ENCODE results near the gene GALNT13.

GALNT13 gene

GRCh38 chr2:154457286-154457685, 585.6 kb downstream of the GALNT13 start:
- no peak overlapping the region for H3K27ac ChIP-seq (replicated peaks; ENCODE audit: low read length)
- no peak overlapping the region for H2BK15ac ChIP-seq (ENCODE audit: low read length)
- no peak overlapping the region for H3K4me2 ChIP-seq (ENCODE audit: insufficient read depth, low read length, poor library complexity, severe bottlenecking)
- H3K4ac ChIP-seq (ENCODE audit: low read length), result no peak overlapping the region
- H3K4me1 ChIP-seq (ENCODE audit: control insufficient read depth in 2 of 2, insufficient read depth in 1 of 2, low read depth in 1 of 2, low read length in 2 of 2), result no peaks in the 10 kb centered on the region
- no CpG with 5 or more reads among the region's 2 CpGs for WGBS, 2 donors (ENCODE audit: extremely low coverage in 2 of 2, insufficient read length in 2 of 2, insufficient replicate concordance in 1 of 2)
- H3K9me3 ChIP-seq (replicated peaks in 1 of 2; ENCODE audit: control insufficient read depth in 2 of 2, insufficient read depth in 1 of 2, low read depth in 1 of 2, low read length in 2 of 2), result no peaks in the 10 kb centered on the region
- no peak overlapping the region for H4K8ac ChIP-seq (ENCODE audit: low read depth, low read length)
- H3K27me3 ChIP-seq (ENCODE audit: control insufficient read depth in 3 of 3, insufficient read depth in 3 of 3, low read depth in 1 of 3, low read length in 3 of 3), result no peaks in the 10 kb centered on the region
- no peak for DNase-seq (ENCODE audit: low spot score)
- no peaks in the 10 kb centered on the region for H3K36me3 ChIP-seq (replicated peaks in 1 of 2; ENCODE audit: control insufficient read depth in 2 of 2, insufficient read depth in 2 of 2, low read length in 2 of 2)
- no peak overlapping the region for H3K9ac ChIP-seq (ENCODE audit: low read depth, low read length, poor library complexity)
- no peak overlapping the region for H2AFZ ChIP-seq (ENCODE audit: low read length)
- H2BK120ac ChIP-seq (ENCODE audit: low read depth, low read length), result no peak overlapping the region
- no peak overlapping the region for H3K4me3 ChIP-seq (ENCODE audit: low read length in 2 of 2)
- no peak overlapping the region for H2BK5ac ChIP-seq (ENCODE audit: low read length)
- H3K79me1 ChIP-seq (ENCODE audit: low read depth, low read length), result no peaks in the 10 kb centered on the region
- H4K91ac ChIP-seq (ENCODE audit: low read depth, low read length, poor library complexity), result no peak overlapping the region
- H3K23ac ChIP-seq (ENCODE audit: low read depth, low read length, poor library complexity), result no peak overlapping the region
- H3K14ac ChIP-seq (ENCODE audit: low read length), result no peak overlapping the region
- H3K18ac ChIP-seq (ENCODE audit: low read length), result no peak overlapping the region
- no peak overlapping the region for H2AK5ac ChIP-seq (ENCODE audit: low read depth, low read length)
- no peak overlapping the region for H2BK12ac ChIP-seq (ENCODE audit: low read length)

GRCh38 chr2:154459286-154459685, 587.6 kb downstream of the GALNT13 start:
- Histone ChIP-seq H3K9ac (ENCODE audit: low read depth, low read length, poor library complexity) (no peak overlapping the region), H2BK5ac (ENCODE audit: low read length) (no peak overlapping the region), H2BK15ac (ENCODE audit: low read length) (no peak overlapping the region), H3K4me3 (ENCODE audit: low read length in 2 of 2) (no peak overlapping the region), H3K4me1 (ENCODE audit: control insufficient read depth in 2 of 2, insufficient read depth in 1 of 2, low read depth in 1 of 2, low read length in 2 of 2) (no peaks in the 10 kb centered on the region), H3K18ac (ENCODE audit: low read length) (no peak overlapping the region), H4K8ac (ENCODE audit: low read depth, low read length) (no peak overlapping the region), H3K9me3 (replicated peaks in 1 of 2; ENCODE audit: control insufficient read depth in 2 of 2, insufficient read depth in 1 of 2, low read depth in 1 of 2, low read length in 2 of 2) (no peaks in the 10 kb centered on the region), H3K79me1 (ENCODE audit: low read depth, low read length) (no peaks in the 10 kb centered on the region), H2BK12ac (ENCODE audit: low read length) (no peak overlapping the region), H3K23ac (ENCODE audit: low read depth, low read length, poor library complexity) (no peak overlapping the region), H3K36me3 (replicated peaks in 1 of 2; ENCODE audit: control insufficient read depth in 2 of 2, insufficient read depth in 2 of 2, low read length in 2 of 2) (no peaks in the 10 kb centered on the region), H3K27ac (replicated peaks; ENCODE audit: low read length) (no peak overlapping the region), H3K27me3 (ENCODE audit: control insufficient read depth in 3 of 3, insufficient read depth in 3 of 3, low read depth in 1 of 3, low read length in 3 of 3) (no peaks in the 10 kb centered on the region), H3K4ac (ENCODE audit: low read length) (no peak overlapping the region), H2AFZ (ENCODE audit: low read length) (no peak overlapping the region), H2BK120ac (ENCODE audit: low read depth, low read length) (no peak overlapping the region), H3K14ac (ENCODE audit: low read length) (no peak overlapping the region), H3K4me2 (ENCODE audit: insufficient read depth, low read length, poor library complexity, severe bottlenecking) (no peak overlapping the region), H4K91ac (ENCODE audit: low read depth, low read length, poor library complexity) (no peak overlapping the region), H2AK5ac (ENCODE audit: low read depth, low read length) (no peak overlapping the region)
- DNase-seq (ENCODE audit: low spot score), result no peak

GRCh38 chr2:154462634-154463033, 590.9 kb downstream of the GALNT13 start:
- Histone ChIP-seq H4K91ac (ENCODE audit: low read depth, low read length, poor library complexity) (no peak overlapping the region), H3K27ac (replicated peaks; ENCODE audit: low read length) (no peak overlapping the region), H3K23ac (ENCODE audit: low read depth, low read length, poor library complexity) (no peak overlapping the region), H3K4ac (ENCODE audit: low read length) (no peak overlapping the region), H3K14ac (ENCODE audit: low read length) (no peak overlapping the region), H3K4me1 (ENCODE audit: control insufficient read depth in 2 of 2, insufficient read depth in 1 of 2, low read depth in 1 of 2, low read length in 2 of 2) (no peaks in the 10 kb centered on the region), H3K18ac (ENCODE audit: low read length) (no peak overlapping the region), H2AK5ac (ENCODE audit: low read depth, low read length) (no peak overlapping the region), H3K4me2 (ENCODE audit: insufficient read depth, low read length, poor library complexity, severe bottlenecking) (no peak overlapping the region), H3K27me3 (ENCODE audit: control insufficient read depth in 3 of 3, insufficient read depth in 3 of 3, low read depth in 1 of 3, low read length in 3 of 3) (no peaks in the 10 kb centered on the region), H2BK5ac (ENCODE audit: low read length) (no peak overlapping the region), H2AFZ (ENCODE audit: low read length) (no peak overlapping the region), H3K9ac (ENCODE audit: low read depth, low read length, poor library complexity) (no peak overlapping the region), H4K8ac (ENCODE audit: low read depth, low read length) (no peak overlapping the region), H3K4me3 (ENCODE audit: low read length in 2 of 2) (no peak overlapping the region), H3K79me1 (ENCODE audit: low read depth, low read length) (no peaks in the 10 kb centered on the region), H2BK120ac (ENCODE audit: low read depth, low read length) (no peak overlapping the region), H3K36me3 (replicated peaks in 1 of 2; ENCODE audit: control insufficient read depth in 2 of 2, insufficient read depth in 2 of 2, low read length in 2 of 2) (no peaks in the 10 kb centered on the region), H3K9me3 (replicated peaks in 1 of 2; ENCODE audit: control insufficient read depth in 2 of 2, insufficient read depth in 1 of 2, low read depth in 1 of 2, low read length in 2 of 2) (no peaks in the 10 kb centered on the region), H2BK12ac (ENCODE audit: low read length) (no peak overlapping the region), H2BK15ac (ENCODE audit: low read length) (no peak overlapping the region)
- no peak for DNase-seq (ENCODE audit: low spot score)
- WGBS, 2 donors (ENCODE audit: extremely low coverage in 2 of 2, insufficient read length in 2 of 2, insufficient replicate concordance in 1 of 2), result no CpG with 5 or more reads among the region's 5 CpGs

GRCh38 chr2:154466226-154466625, 594.5 kb downstream of the GALNT13 start:
- H2BK5ac ChIP-seq (ENCODE audit: low read length), result no peak overlapping the region
- no peak overlapping the region for H3K18ac ChIP-seq (ENCODE audit: low read length)
- DNase-seq (ENCODE audit: low spot score), result no peak
- H2BK15ac ChIP-seq (ENCODE audit: low read length), result no peak overlapping the region
- H4K91ac ChIP-seq (ENCODE audit: low read depth, low read length, poor library complexity), result no peak overlapping the region
- H3K4ac ChIP-seq (ENCODE audit: low read length), result no peak overlapping the region
- no peak overlapping the region for H2AFZ ChIP-seq (ENCODE audit: low read length)
- no peak overlapping the region for H3K9ac ChIP-seq (ENCODE audit: low read depth, low read length, poor library complexity)
- no peak overlapping the region for H4K8ac ChIP-seq (ENCODE audit: low read depth, low read length)
- H3K4me1 ChIP-seq (ENCODE audit: control insufficient read depth in 2 of 2, insufficient read depth in 1 of 2, low read depth in 1 of 2, low read length in 2 of 2), result no peaks in the 10 kb centered on the region
- no peak overlapping the region for H3K14ac ChIP-seq (ENCODE audit: low read length)
- no peak overlapping the region for H2AK5ac ChIP-seq (ENCODE audit: low read depth, low read length)
- no CpG with 5 or more reads among the region's 4 CpGs for WGBS, 2 donors (ENCODE audit: extremely low coverage in 2 of 2, insufficient read length in 2 of 2, insufficient replicate concordance in 1 of 2)
- H3K27ac ChIP-seq (replicated peaks; ENCODE audit: low read length), result no peak overlapping the region
- H3K9me3 ChIP-seq (replicated peaks in 1 of 2; ENCODE audit: control insufficient read depth in 2 of 2, insufficient read depth in 1 of 2, low read depth in 1 of 2, low read length in 2 of 2), result peaks cover 0 to 2% of the 10 kb centered on the region in 2 donors
- no peak overlapping the region for H2BK120ac ChIP-seq (ENCODE audit: low read depth, low read length)
- no peak overlapping the region for H3K23ac ChIP-seq (ENCODE audit: low read depth, low read length, poor library complexity)
- H3K36me3 ChIP-seq (replicated peaks in 1 of 2; ENCODE audit: control insufficient read depth in 2 of 2, insufficient read depth in 2 of 2, low read length in 2 of 2), result no peaks in the 10 kb centered on the region
- H2BK12ac ChIP-seq (ENCODE audit: low read length), result no peak overlapping the region
- no peaks in the 10 kb centered on the region for H3K27me3 ChIP-seq (ENCODE audit: control insufficient read depth in 3 of 3, insufficient read depth in 3 of 3, low read depth in 1 of 3, low read length in 3 of 3)
- no peak overlapping the region for H3K4me2 ChIP-seq (ENCODE audit: insufficient read depth, low read length, poor library complexity, severe bottlenecking)
- no peak overlapping the region for H3K4me3 ChIP-seq (ENCODE audit: low read length in 2 of 2)
- H3K79me1 ChIP-seq (ENCODE audit: low read depth, low read length), result no peaks in the 10 kb centered on the region
